NCI-H2107 treated with DMSO at 0.1 percent for 48 hours (cell line): ENCODE measurements around the gene LY6G6F.

ENCODE experiments used
- DNase-seq: peaks from one replicate; lab custom pipeline; 2025; ENCODE audit not compliant: unreplicated experiment; lab: John Stamatoyannopoulos, UW

The LY6G6F gene

GRCh38 chr6:31706599-31706998 lies at the start of gene LY6G6F:
LY6G6F (plus strand) TSS chr6:31706866; CDS start chr6:31706907, 41 bp downstream.
- no peak for DNase-seq

GRCh38 chr6:31657406-31658157 lies 49.1 kb upstream of the LY6G6F start:
- DNase-seq = no peak

- no peak for DNase-seq
Measured at GRCh38 chr6:31658158-31658688, 48.4 kb upstream of the LY6G6F start.

GRCh38 chr6:31658983-31659648 lies 47.5 kb upstream of the LY6G6F start:
- no peak for DNase-seq

GRCh38 chr6:31659649-31660380 lies 46.9 kb upstream of the LY6G6F start:
- DNase-seq = no peak

GRCh38 chr6:31660381-31661261 lies 46.0 kb upstream of the LY6G6F start, which contains the start of gene C6orf47:
C6orf47 (minus strand) TSS chr6:31660778; CDS start chr6:31659947, 831 bp downstream.
- DNase-seq = peak; percentile 30

- DNase-seq = no peak
Measured at GRCh38 chr6:31661262-31662123, 45.2 kb upstream of the LY6G6F start.

- DNase-seq = no peak
Measured at GRCh38 chr6:31662124-31662723, 44.4 kb upstream of the LY6G6F start.

- no peak for DNase-seq
Measured at GRCh38 chr6:31663126-31663960, 43.3 kb upstream of the LY6G6F start.

- DNase-seq = no peak
Measured at GRCh38 chr6:31663961-31664789, 42.5 kb upstream of the LY6G6F start.

- peak; percentile 72 for DNase-seq
Measured at GRCh38 chr6:31664790-31665500, 41.7 kb upstream of the LY6G6F start, which contains the start of gene GPANK1. GPANK1 (minus strand) TSS chr6:31664997; CDS start chr6:31664478, 519 bp downstream.

- DNase-seq = peak; percentile 94
Measured at GRCh38 chr6:31665501-31666336, 40.9 kb upstream of the LY6G6F start, which contains the start of gene CSNK2B. CSNK2B (plus strand) TSS chr6:31666080; CDS start chr6:31666832, 752 bp downstream.

GRCh38 chr6:31666337-31666965 lies 40.2 kb upstream of the LY6G6F start:
- no peak for DNase-seq

- DNase-seq = no peak
Measured at GRCh38 chr6:31669676-31670075, 37.0 kb upstream of the LY6G6F start, which contains the start of gene LY6G5B. LY6G5B (plus strand) TSS chr6:31669976; CDS start chr6:31670951, 975 bp downstream.

- DNase-seq = no peak
Measured at GRCh38 chr6:31676322-31676903, 30.3 kb upstream of the LY6G6F start.
